C4-2B (cell line): ENCODE measurements around the gene ZNF532.

Source experiments
- H3K27ac ChIP-seq: fragments of 450-650 bp; 2 replicates; pipeline ENCODE4 v1.5.1; 2017
- ZFX ChIP-seq: fragments of 450-650 bp; IDR thresholded peaks from 2 replicates; pipeline ENCODE4 v1.6.1; 2017
- TF ChIP-seq, protein P1 (sequence below): fragments of 450-650 bp; conservative IDR thresholded peaks from 2 replicates; pipeline ENCODE4 v1.5.1; 2017; ENCODE audit warnings: mild to moderate bottlenecking

ZNF532 gene

DNA sequence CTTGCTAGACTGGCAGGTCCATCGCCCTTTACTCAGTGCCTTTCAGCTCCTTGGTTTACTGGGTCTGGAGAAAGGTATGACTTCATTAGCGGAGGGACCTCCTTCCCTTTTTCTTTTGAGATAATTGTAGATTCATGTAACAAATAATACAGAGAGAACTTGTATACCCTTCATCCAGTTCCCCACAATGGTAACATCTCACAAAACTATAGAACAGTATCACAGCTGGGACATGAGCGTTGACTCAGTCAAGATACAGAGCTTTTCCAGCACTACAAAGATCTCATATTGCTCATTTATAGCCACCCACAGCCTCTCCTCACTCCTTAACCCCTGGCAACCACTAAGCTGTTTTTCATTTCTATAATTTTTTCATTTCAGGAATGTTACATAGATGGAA lies 59.8 kb downstream of the ZNF532 start:
- TF ChIP-seq ZFX: no peak
- TF ChIP-seq, protein P1, sequence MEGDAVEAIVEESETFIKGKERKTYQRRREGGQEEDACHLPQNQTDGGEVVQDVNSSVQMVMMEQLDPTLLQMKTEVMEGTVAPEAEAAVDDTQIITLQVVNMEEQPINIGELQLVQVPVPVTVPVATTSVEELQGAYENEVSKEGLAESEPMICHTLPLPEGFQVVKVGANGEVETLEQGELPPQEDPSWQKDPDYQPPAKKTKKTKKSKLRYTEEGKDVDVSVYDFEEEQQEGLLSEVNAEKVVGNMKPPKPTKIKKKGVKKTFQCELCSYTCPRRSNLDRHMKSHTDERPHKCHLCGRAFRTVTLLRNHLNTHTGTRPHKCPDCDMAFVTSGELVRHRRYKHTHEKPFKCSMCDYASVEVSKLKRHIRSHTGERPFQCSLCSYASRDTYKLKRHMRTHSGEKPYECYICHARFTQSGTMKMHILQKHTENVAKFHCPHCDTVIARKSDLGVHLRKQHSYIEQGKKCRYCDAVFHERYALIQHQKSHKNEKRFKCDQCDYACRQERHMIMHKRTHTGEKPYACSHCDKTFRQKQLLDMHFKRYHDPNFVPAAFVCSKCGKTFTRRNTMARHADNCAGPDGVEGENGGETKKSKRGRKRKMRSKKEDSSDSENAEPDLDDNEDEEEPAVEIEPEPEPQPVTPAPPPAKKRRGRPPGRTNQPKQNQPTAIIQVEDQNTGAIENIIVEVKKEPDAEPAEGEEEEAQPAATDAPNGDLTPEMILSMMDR: no peak
- H3K27ac ChIP-seq: no peak overlapping the region

GRCh38 chr18:58927659-58928058 lies 63.0 kb downstream of the ZNF532 start:
- H3K27ac ChIP-seq: no peak overlapping the region
- TF ChIP-seq ZFX: no peak
- TF ChIP-seq, protein P1: no peak

DNA sequence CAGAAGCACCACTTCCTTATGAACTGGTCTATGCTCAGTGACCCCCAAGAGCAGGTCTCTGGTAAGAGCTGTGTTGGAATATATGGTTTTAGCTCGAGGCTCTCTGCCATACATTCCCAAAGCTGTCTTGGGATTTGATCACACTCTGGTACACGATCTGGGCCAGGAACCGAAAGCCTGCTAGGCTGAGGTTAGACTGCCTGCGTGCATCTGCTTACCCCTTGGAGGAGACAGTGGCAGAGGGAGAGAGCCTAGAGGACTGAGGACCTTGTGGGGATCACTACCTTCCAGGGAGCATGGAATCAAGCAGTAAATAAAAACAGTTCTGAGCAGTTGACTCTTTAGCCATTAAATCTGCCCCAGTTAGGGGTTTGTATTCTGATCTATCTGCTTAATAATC lies 63.7 kb downstream of the ZNF532 start:
- TF ChIP-seq, protein P1: no peak
- TF ChIP-seq ZFX: no peak
- no peak overlapping the region for H3K27ac ChIP-seq

GRCh38 chr18:58929206-58929605 lies 64.5 kb downstream of the ZNF532 start:
- no peak overlapping the region for H3K27ac ChIP-seq
- TF ChIP-seq ZFX: no peak
- TF ChIP-seq, protein P1: no peak

DNA sequence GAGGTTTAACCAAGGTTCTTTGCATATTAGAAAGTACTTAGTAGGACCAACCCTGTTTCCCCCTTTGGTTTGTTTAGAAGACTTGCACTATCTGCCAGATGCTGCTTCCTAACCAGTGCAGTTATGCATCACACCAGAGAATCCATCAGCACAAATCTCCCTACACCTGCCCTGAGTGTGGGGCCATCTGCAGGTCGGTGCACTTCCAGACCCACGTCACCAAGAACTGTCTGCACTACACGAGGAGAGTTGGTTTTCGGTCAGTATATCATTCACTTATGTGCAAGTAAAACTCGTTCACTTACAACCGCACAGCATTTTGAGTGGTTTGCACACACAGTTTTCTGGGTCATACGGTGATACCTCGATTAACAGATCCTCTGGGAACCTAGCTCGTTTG lies 69.7 kb downstream of the ZNF532 start:
- no peak overlapping the region for H3K27ac ChIP-seq
- TF ChIP-seq, protein P1: no peak

DNA sequence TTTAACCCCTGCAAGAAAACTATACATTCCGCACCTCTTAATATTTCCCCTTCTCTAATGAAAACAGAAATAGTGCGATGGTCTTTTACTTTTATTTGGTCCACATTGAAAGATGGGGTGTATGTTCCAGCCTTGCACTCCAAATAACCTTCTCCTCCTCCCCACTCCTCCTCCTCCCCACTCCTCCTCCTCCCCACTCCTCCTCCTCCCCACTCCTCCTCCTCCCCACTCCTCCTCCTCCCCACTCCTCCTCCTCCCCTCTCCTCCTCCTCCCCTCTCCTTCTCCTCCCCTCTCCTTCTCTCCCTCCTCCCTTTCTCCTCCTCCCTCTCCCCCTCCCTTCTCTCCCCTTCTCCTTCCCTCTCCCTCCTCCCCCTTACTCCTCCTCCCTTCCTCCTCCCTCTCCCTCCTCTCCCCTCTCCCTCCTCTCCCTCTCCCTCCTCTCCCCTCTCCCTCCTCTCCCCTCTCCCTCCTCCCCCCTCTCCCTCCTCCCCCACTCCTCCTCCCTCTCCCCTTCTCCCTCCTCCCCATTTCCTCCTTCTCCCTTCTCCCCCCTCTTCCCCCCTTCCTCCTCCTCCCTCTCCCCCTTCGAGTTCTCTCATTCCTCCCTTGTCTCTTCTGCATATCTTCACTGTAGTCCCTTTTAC lies 70.4 kb downstream of the ZNF532 start:
- TF ChIP-seq, protein P1: no peak
- no peak overlapping the region for H3K27ac ChIP-seq

DNA sequence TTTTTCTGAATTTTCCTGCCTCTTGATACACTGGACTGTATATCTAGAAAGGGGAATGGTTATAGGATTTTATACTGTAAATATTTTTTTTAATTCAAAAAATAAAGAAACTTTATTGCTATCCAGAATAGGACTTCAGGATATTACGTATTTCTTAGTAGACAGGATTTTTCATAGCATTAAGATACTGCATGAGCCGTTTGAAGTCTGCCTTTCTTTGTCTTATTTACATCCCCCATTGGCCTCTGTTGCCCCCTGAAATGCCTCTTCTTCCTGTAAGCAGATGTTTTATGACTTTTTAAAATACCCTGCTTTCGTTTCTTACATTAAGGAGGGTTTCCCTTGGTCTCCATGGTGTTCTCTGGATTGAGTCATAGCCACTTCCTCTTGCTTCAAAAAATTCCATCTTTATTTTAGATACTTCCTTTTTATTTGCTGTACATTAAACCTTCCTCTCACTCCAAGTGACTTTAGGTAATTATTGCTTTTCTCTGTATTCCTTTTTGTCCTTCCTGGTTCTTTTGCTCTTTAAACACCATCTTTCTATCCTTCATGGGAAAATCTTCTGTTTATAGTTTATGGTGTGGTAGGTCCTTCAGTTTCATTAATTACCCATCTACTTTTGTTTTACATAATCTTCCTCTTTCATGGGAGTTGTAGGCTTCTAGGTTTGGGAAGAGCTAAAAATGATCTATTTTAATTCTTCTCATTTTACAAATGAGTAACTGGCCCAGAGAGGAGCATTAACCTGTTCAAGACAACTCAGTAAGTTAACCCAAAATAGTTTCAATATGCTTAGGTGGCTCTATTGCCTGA lies 72.6 kb downstream of the ZNF532 start:
- TF ChIP-seq ZFX: no peak
- TF ChIP-seq, protein P1: no peak
- no peak overlapping the region for H3K27ac ChIP-seq
